PFSK-1 (cell line): Measurements from ENCODE around the gene BASP1.

Experiments used
- FOXP2 ChIP-seq: optimal IDR thresholded peaks from 2 replicates; pipeline ENCODE3; 2011; ENCODE audit warnings: borderline replicate concordance, control low read depth, inconsistent platforms; ENCODE audit not compliant: insufficient read depth; ENCODE audit errors: extremely low read length, extremely low read depth
- POLR2AphosphoS5 ChIP-seq: IDR thresholded peaks from 2 replicates; pipeline ENCODE4 v1.6.1; 2012; ENCODE audit warnings: low read depth, mild to moderate bottlenecking, control low read depth, low read length, moderate library complexity
- SIN3A ChIP-seq: IDR thresholded peaks from 2 replicates; pipeline ENCODE4 v1.6.1; 2012; ENCODE audit warnings: mild to moderate bottlenecking, low read length, moderate library complexity, borderline replicate concordance; ENCODE audit not compliant: insufficient read depth
- TAF1 ChIP-seq: IDR thresholded peaks from 2 replicates; pipeline ENCODE4 v1.6.1; 2012; ENCODE audit warnings: low read length, control low read depth, borderline replicate concordance; ENCODE audit not compliant: insufficient read depth
- TF ChIP-seq, protein P1 (sequence below), 2 experiments: IDR thresholded peaks; 2 replicates each; pipeline versions ENCODE4 v1.6.1 to v1.8.0; 2011 to 2012; ENCODE audit warnings: low read depth in 2 of 2, low read length in 2 of 2, control low read depth in 1 of 2, inconsistent platforms in 1 of 2, mild to moderate bottlenecking in 1 of 2, moderate library complexity in 1 of 2; ENCODE audit not compliant: insufficient read depth in 1 of 2

The BASP1 gene

DNA sequence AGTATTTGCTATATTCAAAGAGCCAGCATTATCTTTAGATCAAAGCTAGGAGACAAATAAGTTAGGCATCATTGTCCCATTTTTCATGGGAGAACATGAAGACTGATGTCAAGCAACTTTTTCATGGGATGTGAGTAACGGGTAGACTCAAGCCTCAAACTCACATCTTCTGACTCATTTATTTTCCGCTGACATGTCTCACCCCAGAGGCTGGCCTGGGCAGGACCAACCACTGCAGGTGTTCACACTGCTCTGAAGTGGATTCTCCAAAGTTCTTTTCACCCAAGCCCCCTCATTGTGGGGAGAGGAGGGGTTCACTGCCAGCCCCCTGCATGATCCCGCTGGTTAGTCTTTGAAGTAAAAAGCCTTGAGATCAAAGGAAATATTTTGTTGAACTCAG, 34.9 kb upstream of the BASP1 start:
- TF ChIP-seq FOXP2, result no peak

DNA sequence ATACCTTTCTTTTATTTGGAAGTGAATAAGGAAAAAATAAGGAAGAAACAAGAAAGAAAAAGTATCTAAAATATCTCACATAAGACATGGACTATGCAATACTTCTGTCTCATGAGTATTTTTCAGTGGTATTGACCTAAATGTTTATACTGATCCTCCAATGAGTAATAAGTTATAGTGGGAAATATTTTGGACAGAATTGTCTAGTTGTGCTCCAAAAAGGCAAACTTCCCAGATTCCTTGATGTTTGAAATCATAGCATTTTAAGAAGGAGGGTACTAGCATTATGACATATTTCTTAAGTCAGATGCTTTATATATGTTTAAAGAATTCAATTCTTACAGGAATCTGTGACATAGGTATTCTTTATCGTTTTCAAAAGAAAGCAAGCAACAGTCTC, 34.5 kb upstream of the BASP1 start:
- TF ChIP-seq FOXP2 (no peak), TAF1 (no peak), POLR2AphosphoS5 (no peak), SIN3A (no peak)
- TF ChIP-seq, protein P1, sequence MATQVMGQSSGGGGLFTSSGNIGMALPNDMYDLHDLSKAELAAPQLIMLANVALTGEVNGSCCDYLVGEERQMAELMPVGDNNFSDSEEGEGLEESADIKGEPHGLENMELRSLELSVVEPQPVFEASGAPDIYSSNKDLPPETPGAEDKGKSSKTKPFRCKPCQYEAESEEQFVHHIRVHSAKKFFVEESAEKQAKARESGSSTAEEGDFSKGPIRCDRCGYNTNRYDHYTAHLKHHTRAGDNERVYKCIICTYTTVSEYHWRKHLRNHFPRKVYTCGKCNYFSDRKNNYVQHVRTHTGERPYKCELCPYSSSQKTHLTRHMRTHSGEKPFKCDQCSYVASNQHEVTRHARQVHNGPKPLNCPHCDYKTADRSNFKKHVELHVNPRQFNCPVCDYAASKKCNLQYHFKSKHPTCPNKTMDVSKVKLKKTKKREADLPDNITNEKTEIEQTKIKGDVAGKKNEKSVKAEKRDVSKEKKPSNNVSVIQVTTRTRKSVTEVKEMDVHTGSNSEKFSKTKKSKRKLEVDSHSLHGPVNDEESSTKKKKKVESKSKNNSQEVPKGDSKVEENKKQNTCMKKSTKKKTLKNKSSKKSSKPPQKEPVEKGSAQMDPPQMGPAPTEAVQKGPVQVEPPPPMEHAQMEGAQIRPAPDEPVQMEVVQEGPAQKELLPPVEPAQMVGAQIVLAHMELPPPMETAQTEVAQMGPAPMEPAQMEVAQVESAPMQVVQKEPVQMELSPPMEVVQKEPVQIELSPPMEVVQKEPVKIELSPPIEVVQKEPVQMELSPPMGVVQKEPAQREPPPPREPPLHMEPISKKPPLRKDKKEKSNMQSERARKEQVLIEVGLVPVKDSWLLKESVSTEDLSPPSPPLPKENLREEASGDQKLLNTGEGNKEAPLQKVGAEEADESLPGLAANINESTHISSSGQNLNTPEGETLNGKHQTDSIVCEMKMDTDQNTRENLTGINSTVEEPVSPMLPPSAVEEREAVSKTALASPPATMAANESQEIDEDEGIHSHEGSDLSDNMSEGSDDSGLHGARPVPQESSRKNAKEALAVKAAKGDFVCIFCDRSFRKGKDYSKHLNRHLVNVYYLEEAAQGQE (IDR thresholded peaks at IDR 0.05; ENCODE audit: insufficient read depth in 1 of 2, low read depth in 2 of 2, low read length in 2 of 2), result no peak

DNA sequence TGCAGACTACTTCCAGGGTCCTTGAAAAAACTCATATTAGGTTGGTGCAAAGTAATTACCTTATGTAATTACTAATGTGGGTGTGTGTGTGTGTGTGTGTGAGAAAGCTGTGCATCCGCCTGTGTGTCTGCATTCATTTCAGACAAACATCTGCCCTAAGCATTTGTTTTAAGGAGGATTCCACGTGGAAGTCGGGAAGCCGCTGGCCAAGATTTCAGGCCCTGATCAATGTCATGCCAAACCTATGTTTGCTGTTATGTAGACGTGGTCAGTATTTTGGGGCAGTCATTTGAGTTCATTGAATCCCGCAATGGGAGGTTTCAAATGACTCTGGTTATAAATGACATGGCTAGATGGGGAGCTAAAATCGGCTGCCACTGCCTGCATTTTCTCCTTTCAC, 33.6 kb upstream of the BASP1 start:
- TF ChIP-seq TAF1 (no peak), SIN3A (no peak), FOXP2 (no peak), POLR2AphosphoS5 (no peak)
- TF ChIP-seq, protein P1 (IDR thresholded peaks at IDR 0.05; ENCODE audit: insufficient read depth in 1 of 2, low read depth in 2 of 2, low read length in 2 of 2), result no peak

DNA sequence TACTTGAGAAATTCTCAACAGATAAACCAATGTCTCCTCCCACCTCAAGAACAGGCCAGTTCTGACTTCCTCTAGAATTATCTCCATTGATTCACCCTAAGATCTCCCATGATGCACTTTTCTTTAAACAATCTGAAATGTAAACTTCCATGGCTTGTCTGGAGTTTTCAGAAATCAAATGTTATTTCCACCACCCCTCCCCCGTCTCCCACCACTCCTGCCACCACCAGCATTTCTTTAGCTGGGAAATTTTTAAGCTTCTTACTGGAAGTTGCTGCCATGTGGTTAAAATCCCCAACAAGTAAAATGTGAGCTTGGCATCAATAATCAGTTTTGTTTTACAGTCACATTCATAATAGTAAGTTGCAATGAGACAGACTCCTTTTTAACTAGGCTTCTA, 32.8 kb upstream of the BASP1 start:
- TF ChIP-seq POLR2AphosphoS5 (no peak), FOXP2 (no peak), TAF1 (no peak), SIN3A (no peak)
- TF ChIP-seq, protein P1 (IDR thresholded peaks at IDR 0.05; ENCODE audit: insufficient read depth in 1 of 2, low read depth in 2 of 2, low read length in 2 of 2), result no peak

DNA sequence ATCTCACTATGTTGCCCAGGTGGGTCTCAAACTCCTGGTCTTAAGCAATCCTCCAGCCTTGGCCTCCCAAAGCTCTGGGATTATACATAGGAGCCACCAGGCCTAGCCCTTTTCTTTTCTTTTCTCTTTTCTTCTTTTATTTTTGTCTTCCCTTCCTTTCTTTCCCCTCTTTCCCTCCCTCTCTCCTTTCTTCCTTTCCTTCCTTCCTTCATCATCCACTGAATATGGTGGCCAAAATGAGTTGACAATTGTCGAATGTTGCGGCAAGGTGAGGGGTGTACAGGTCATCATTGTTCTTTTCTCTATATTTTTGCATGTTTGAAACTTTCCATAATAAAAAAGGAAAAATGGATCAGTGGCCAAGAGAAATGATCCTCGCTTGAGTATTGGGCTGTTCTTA, 32.1 kb upstream of the BASP1 start:
- TF ChIP-seq SIN3A, result no peak
- TF ChIP-seq, protein P1 (IDR thresholded peaks at IDR 0.05; ENCODE audit: insufficient read depth in 1 of 2, low read depth in 2 of 2, low read length in 2 of 2), result no peak
- no peak for TF ChIP-seq TAF1
- no peak for TF ChIP-seq FOXP2
- no peak for TF ChIP-seq POLR2AphosphoS5
